HG03103 (cell line): ENCODE results near the gene TSPAN18.

Experiments
- ATAC-seq: cut with Tn5 transposase; IDR thresholded peaks from one replicate; pipeline ENCODE4 v1.9.1; 2021; ENCODE audit warnings: low read depth; ENCODE audit not compliant: unreplicated experiment

The TSPAN18 gene

DNA sequence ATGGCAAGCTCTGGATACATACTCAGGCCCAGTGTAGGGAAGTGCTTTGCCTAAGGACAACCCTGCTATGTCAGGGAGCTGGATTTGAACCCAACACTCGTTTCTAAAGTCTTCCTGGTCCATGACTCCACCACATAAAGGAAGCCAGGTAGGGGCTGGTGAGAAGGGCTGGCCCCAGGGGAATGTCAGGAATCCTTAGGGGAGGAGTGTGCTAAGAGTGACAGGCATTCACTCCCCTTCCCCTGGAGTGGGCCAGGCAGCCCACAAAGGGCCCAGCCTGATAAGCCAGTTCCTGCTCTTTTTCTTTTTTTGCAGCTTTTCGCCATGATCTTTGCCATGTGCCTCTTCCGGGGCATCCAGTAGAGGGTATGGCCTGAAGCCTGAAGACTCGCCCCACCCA, 202.1 kb downstream of the TSPAN18 start:
- ATAC-seq: no peak

DNA sequence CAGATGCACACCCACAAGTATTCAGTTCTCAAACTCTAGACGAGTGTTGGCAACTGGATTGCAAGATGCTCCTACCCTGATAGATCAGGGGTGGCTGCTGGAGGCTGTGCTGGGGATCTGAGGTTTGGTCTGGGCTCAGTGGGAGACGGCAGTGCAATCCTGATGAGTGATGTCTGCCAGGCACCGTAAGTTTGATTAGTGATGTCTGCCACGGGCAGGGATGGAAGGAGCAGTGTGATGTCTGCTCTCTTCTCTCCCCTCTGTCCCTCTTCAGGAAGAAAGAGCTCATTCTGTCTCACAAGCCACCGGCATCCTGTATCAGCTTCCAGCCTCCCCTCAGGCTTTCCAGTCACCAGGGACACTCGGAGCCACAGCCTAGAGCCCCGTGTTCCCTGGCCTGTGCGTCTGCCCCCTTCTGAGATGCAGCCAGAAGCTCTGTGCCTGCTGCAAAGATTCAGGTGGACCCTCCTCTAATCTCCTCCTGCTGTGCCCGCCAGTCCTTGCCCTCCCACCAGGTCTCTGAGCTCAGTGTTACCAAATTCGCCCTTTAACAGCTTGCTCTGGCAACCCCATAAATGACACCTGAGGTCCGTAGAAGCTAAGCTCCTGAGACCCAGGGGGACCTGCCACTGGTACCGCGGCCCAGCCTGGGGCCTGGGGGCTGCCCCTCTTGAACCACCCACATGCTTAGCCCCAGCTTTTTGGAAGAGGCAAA, 204.0 kb downstream of the TSPAN18 start:
- no peak for ATAC-seq

DNA sequence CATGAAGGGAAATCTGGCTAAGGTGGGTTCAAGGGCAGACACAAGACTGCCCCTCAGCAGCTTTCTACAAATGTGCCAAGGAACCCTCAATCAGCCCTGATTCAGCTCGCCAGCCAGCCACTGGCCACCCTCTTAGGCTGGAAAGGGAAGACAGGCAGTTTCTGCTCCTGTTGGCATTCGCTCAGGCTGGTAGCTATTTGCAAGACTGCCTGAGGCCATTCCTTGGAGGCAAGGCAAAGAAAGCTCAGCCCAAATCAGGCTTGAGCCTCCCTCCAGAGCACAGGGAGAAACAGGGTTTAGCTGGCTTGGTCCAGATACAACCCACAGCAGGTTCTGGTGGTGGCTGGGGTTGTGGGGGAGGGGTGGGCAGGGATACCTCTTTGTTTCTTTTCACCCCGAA, 204.7 kb downstream of the TSPAN18 start:
- ATAC-seq: no peak

DNA sequence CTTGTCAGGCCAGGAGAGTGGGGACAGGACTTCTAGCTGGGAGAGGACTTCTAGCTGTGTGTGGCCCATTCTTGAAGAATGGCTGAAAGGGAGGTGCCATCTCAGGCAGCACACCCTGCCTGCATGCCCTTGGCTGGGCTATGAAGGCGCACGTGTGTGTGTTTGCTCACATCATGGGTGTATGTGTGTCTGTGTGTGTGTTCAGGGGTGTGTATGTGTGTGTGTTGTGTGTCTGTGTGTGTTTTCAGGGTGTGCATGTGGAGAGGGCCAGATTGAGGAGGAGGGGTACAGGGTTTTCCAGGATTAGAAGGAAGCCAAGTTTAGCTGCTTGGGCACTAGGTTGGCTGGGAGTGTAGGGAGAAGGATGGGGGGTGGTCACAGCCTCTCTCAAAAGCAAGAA, 207.3 kb downstream of the TSPAN18 start:
- no peak for ATAC-seq

DNA sequence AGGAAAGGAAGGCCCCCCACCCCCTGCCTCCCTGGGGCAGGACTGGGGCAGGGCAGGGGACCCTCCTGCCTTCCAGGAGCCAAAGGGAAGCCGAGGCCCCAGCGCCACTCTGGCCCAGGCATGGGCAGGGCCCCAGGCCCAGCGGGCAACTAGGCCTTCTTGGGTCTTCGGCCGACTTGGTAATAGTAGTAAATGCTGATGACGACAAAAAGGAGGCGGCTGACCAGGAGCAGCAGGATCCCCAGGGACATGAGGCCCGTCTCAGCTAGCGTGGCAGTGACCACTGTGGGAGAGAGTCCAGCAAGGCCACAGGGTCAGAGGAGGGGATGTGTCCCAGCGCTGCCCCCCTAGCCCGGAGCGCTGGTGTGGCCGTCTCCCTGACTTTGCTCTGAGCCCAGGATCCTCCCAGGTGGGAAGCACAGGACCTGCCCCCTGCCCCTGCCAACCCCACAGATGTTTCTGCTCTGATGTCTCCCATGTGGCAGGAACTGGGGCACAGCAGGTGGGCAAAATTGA, 208.0 kb downstream of the TSPAN18 start:
- ATAC-seq: no peak

DNA sequence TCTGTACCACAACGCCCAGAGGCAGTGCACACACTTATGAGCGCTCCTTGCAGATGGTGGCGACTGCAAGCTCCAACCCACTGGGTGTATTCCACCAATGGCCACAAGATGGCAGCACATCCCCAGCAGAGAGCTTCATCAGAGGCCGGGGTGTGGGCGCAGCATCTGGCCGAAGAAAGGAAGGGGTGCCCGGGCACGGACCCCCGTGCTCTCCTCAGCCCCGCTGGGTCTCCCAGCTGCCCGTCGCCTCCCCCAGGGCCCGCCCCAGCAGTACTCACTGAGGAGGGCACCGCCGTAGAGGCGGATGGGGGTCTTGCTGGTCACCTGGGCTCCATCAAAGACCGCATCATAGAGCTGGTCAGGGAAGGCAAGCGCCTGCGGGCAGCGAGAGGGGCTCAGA, 209.8 kb downstream of the TSPAN18 start:
- ATAC-seq: peak; percentile 63

DNA sequence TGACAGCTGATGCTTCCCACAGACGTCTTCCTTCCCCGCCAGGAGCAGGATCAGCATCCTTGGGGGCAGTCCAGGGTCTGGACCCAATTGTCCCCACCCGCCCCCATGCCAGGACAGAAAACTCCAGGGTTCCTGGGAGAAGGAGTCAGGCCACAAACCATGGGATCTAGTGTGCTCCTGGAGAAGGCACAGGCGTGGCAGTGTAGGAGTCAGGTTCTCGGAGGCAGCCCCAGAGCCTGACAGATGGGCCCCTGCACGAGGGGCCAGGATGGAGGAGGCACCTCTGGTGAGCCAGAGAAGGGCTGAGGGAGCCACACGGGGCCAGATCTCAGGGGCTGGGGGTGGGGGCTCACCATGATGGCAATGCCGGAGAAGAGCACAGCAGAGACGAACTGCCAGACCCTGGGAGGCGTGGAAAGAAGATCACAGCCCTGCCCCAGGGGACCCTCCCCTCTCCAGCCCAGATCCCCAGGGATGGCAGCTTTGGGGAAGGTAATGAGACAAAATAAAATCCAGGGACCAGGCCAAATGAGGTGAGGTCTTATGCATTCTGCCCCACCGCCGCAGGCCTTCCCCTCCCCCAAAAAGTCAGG, 210.3 kb downstream of the TSPAN18 start:
- ATAC-seq: no peak

DNA sequence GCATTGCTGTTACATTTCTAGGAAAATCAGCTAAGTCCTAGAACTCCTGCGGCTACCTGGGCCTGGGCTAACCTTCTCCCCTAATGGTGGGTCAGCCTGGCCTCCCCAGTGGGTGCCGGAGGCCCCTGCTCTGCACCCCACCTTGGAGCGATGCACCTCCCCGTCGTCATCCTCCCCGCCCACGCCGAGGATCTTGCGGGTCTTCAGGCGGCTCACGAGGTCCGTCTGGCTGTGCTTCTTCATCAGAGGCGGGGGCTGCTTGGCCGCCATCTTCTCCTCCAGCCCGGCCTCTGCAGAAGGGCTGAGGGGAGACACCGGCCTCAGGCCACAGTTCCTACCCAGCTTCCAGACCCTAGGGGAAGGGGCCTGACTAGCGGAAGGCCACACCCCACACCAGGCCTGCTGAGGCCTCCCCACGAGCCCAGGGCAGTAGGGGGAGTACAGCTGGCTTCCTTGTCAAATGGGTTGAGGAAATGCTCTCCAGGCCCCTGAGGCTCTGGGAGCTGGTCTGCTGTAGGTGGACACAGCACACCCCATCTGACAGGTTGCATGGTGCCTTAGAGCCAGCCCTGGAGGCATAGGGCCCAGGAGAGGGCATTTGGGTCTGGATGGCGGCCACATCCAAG, 211.4 kb downstream of the TSPAN18 start:
- no peak for ATAC-seq

DNA sequence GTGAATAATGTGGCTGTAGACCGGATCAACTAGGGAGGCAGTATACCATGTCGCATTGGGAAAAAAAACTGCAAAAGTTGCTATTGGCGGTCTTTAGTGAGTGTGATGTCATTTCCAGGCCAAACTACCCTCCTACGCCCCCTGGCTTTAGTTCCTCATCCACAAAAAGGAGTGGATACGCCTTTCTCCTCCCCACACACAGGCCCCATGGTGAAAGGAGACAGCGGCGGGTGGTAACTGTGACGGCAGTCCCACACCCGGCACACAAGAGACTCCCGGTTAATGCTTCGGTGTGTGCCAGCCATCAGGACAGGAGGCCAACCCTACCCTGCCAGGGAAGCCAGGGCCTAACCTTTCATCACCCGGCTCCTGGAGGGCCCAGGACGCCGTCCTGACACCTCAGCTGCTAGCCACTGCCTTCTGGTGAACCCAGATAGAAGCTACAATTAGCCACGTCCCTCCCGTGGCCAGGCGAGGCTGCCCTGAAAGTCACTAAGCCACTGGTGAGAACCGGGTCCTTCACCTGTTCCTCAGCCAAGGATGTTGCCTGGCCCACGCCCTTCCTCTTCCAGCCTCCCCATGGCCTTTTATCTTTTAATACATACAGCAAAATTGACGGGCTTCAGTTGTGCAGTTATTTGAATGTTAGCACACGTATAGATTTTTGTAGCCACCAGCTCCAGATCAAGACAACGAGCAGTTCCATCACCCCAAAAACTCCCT, 213.1 kb downstream of the TSPAN18 start:
- no peak for ATAC-seq

DNA sequence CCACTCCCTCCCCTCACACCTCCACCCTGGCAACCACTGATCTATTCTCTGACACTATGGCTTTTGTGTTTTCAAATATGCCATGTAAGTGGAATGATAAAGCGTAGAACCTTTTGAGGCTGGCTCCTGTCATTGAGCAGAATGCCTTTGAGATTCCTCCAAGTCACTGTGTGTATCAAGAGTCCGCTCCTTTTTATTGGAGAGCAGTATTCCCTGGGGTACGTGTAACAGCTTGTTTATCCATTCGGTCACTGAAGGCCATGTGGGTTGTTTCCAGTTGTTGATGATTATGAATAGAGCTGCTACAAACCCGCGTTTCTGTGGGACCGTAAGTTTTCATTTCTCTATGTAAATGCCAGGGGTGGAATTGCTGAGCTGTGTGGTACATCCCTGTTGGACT, 213.6 kb downstream of the TSPAN18 start:
- ATAC-seq: no peak

DNA sequence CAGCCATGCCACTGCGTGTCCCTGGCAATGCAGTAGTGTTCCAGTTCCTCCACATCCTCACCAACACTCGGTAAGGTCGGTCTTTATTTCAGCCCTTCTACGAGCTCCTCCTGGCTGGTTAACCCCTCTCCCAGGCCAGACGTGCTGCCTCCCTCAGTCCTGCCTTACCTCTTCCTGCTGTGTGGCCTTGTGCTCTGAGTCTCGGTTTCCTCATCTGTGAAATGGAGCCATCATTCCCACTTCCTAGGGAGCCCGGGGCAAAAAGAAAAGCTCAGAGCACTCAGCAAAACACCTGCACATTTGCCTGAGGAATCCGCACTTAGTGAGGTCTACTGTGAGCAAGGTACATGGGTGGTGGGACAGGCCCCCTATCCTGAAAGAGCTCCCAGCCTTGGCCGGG, 214.1 kb downstream of the TSPAN18 start:
- ATAC-seq: no peak

DNA sequence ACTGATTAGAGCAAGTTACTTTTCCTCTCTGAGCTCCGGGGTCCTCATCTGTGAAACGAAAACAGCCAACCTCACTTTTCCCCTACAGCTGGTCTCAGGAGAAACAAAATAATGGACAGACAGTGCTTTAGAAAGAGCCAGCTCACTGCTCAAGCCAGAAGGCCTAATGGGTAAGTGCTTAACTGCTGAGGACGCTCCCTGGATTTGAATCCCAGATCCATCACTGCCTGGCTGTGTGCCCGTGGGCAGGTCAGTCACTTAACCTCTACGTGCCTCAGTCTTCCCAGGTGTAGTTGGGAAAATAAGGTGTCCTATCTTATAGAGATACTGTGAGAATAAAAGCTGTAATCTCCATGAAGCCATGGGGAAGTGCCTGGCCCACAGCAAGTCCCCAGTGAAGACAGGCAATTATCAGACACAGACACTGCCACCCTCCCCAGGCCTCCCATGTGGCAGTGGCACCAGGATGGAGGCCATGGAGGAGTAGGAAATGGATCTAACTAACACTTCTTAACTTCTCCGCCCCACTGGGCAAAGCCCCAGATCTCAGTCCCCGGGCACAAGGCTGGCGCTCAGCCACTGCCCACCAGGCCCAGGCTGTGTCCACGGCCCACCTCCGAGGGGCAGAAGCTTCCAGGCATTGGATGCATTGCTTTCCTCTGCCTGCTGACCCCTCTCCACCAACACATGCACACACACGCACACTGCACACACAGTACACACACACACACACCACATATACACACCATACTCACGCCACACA, 214.7 kb downstream of the TSPAN18 start:
- ATAC-seq: no peak

DNA sequence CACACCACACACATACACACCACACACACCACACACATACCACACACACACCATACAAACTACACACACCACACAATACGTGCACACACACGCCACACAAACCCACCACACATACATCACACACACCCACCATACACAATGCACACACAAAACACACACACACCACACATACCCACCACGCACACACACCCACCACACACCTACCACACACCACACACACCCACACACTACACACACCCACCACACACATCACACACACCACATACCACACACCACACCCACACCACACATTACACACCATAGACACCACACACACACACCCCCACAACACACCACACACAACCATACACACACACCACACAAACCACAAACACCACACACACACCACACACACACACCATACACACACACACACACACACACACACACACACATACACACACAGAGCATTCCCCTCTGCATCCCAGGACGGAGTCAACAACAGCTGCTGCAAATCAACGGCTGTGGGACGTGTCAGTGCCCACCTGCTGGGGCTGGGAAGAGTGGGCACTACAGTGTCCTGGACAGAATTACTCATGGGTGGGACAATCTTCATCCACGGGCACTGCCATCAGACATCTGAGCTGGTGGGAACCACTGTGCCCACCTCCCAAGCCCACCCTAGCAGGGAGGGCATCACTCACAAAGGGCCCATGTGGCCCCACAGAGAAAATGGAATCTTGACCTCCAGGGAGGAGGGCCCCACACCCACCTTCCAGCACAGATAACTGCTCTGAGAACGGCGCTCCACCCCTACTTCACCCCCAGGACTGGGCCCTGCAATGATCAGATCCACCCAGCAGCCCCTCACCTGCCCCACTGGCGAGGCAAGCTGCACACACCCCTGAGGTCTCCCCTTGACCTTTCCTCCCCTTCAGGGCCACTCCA, 215.5 kb downstream of the TSPAN18 start:
- no peak for ATAC-seq

DNA sequence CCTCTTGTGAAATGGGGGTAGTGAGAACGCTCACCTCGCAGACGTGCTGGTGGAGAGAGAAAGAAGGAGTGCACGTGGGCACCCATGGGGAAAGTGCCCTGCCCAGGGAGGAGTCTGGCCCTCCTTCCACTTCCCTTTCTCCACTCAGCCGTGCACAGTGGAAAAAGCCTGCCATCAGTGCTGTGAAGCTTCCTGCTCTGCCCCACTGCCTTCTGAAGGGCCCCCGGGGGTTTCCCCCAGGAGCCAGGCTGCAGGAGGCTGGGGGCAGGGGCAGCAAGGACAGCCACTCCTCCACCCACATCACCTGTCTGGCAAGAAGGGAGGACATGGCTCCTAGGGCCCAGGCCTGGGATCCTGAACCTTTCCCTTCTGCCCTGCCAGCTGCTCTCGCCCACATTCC, 216.4 kb downstream of the TSPAN18 start:
- ATAC-seq: peak; percentile 62

DNA sequence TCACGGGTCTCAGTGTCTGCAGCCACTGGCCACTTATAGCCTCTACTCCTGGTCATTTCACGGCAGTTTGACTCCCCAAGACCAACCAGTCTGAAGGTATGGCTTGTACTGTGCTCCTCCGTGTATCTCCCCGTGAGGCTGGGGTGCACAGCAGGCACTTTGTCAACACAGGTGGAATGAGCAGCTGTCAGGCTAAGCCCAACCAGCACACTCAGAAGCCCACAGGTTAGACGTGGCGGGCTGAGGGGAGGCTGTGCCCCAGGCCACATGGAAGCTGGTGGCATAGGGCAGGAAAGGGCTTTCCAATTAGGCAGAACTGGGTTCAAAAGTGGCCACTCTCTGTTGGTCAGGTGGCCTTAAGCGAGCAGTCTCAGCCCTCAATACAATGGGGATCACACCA, 216.9 kb downstream of the TSPAN18 start:
- no peak for ATAC-seq

DNA sequence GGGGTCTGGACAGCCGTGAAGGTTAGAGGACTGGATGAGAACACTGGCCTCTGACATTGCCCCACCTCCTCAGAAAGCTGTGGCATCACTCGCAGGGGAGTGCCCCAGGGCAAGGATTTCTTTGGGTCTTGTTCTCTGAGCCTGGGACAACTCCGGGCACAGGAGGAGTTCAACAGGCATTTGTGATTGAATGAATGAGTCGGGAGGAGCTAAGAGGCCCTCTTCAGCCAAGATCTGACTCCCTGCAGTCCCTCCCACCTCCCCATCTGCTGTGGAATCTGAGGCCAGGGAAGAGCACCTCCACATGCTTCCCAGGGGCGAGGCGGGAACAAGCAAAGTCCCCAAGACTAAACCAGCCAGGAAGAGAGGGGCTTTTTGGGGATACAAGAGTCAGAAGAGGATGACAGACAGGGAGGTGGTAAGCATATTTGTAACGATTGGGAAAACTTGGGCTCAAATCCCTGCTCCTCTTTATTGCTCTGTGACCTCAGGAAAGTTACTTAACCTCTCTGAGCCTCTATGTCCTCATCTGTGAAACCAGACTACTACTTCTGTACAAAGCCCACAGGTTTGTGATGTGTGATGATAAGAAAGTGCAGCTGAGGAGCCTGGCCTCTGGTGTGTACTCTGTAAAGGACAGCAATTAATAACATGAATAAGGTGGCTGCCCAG, 217.6 kb downstream of the TSPAN18 start:
- no peak for ATAC-seq

DNA sequence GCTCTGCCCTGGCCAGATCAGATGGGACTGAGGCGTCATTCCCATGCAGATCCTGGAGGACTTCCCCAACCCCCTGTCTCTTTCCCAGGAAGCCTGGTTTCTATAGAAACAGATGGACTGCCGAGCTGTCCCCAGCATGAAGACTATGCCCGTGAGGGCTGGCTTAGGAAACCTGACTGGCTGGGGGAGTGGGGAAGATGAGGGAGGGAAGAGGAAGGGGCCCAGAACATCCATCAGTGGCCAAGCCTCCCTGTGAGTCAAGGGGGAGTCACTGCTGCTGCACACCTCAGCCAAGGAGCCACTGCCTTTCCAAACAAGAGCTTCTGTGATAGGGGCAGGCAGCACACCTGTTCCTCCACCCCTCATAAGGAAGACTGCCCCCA, 218.1 kb downstream of the TSPAN18 start:
- no peak for ATAC-seq

DNA sequence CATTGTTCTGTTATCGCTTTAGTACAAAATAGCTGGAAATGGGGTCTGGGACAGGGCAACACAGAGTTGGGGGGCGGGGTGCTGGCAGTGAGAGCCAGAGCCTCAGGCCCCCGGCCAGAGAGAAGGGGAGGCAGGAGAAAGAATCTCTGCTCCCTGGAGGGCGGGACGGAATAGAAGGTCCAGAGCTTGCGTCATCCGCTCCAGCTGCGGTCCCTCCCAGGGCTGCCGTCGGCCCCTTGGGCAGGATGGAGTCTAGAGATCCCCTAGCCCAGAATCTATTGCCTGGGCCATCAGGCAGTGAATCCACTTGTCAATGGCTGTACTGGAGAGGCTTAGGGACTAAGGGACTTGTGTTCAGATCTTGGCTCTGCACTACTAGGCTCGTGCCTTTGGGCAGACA, 218.9 kb downstream of the TSPAN18 start:
- ATAC-seq: no peak

DNA sequence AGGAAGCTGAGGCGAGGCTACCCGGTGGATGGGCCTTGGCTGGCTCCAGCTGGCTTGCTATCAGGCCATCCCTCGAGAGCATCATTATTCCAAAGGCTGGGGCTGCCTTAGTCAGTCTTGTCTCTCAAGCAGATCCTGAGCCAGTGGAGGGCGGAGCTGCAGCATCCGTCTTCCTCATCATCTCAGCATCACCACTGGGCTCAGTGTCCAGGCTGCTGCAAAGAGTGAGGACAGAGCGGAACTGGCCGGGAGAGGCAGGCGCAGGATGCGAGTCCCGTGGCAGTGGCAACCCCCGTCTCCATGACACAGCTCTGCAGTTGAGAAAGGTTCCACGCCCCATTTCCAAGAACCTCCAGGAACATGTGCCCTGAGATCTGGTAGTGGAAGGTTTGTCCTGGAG, 219.5 kb downstream of the TSPAN18 start:
- ATAC-seq: no peak
